GM18868 (cell line): Measurements from ENCODE around the gene ABCA6.
"Not testable (repeated sequence)": the region's sequence is repeated elsewhere in the genome, so short reads cannot be mapped to it uniquely, and the experiment has no call there.

ENCODE experiments used
- ATAC-seq: cut with Tn5 transposase; IDR thresholded peaks from one replicate; pipeline ENCODE4 v1.9.1; 2021; ENCODE audit warnings: mild to moderate bottlenecking, moderate library complexity; ENCODE audit not compliant: unreplicated experiment

ABCA6 gene

DNA sequence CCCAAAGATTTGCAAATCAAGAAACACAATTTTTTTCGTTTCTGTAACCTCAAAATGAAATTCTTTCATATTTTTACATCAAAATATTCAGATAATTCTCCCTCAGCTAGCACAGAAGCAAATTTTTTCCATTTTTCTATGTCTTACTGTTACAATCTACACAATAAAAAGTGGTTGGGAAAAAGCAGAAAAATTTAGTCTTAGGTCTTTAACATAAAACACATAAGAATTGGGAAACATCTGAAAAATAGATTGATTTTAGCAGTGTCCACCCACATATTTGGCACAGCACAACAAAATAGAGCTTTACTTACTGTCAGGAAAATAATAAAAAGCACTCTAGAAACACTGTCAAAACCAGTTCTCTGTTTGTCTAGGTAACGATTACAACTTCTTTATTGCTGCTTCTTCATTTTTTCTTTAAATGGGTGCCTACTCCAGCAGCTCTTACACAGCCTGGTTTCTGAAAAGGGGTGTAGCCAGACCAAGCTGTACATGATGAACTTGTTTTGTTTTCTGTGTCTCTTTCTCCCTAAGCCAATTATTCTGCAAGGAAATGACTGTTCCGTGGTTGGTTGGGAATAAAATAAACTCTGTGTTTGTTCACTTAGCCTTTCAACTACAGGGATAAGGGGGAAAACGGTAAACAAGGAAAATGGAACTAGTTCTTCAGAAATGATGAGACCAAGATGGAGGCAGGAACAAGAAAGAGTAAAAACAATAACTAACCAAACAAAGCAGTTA lies at the start of gene ABCA6:
Gene ABCA6, minus strand, starts transcription at position 465 of the 744 bp plus-strand sequence. CDS start 1,192 bp downstream, outside the sequence.
- no peak for ATAC-seq

DNA sequence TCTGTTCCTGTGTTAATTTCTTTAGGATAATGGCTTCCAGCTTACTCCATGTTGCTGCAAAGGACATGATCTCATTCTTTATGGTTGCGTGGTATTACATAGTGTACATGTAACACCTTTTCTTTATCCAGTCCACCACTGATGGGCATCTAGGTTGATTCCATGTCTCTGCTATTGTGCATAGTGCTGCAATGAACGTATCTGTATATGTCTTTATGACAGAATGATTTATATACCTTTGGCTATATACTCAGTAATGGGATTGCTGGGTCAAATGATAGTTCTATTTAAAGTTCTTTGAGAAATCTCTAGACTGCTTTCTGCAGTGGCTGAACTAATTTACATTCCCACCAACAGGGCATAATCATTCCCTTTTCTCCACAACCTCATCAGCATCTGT lies 47.1 kb upstream of the ABCA6 start:
- no peak for ATAC-seq

DNA sequence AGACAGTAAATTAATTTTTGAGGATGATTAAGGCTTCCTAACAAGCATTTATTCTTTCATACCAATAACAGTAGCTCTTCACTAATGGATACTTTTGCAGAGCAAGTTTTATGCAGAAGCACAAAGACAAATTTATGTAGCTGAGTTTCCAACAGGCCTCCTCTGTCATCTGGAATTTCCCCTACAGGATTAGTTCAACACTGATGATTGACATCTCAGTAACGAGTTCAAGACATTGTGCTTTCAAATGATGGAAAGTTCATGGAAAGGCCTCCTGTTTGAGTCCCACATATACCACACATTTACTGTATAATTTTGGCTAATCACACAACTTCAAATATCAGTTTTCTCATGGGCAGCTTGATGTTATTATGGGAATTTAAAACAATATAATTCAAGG lies 46.4 kb upstream of the ABCA6 start:
- no peak for ATAC-seq

DNA sequence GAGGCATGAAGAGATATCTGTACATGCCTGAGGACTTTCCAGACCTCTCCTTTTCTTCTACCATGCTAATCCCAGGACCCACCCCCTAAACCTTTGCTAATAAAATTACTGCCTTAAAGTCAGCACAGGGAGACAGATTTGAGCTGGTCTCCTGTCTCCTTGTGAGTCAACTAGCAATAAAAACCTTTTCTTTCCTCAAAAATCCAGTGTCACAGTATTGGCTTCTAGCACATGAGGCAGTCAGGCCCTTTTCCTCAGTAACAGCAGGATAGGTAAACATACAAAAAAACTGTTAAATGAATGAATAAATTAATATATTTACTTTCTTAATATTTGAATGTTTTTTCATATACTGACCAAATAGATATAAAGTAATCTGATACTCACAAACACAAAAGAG lies 45.6 kb upstream of the ABCA6 start:
- ATAC-seq, result no peak

GRCh38 chr17:69179227-69179952 lies 37.7 kb upstream of the ABCA6 start:
- ATAC-seq, result peak; percentile 63

DNA sequence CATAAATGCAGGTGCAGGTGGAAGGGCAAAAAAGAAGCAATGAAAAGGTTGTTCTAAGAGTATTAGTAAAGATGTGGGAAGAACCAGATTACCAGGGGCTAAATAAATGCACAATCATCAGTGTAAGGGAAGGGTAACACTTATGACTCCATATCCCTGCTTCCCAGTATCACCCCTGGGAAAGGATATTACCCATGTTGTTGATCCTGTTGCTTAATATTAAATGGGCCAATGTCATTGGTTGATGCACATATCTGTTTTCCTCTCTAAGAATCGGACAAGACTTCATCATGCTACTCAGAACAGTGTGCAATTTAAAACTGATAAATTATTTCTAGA lies 34.7 kb upstream of the ABCA6 start:
- ATAC-seq, result no peak

GRCh38 chr17:69175625-69176456 lies 34.1 kb upstream of the ABCA6 start:
- peak; percentile 32 for ATAC-seq

DNA sequence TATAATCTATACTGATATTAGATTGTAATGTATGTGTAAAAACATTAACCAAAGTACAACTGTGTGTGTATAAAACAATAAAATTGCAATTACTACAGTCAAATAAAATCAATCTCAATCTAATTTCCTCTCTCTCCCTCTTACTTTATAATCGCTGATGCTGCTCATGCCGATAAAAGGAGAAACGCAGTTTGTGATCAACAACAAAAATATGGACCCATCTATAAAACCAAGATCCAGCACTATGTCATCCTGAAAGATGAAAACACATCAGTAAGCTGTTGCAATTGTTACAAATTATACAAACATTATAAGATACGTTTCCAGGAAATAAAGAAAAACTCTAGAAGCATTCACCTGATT lies 33.5 kb upstream of the ABCA6 start:
- ATAC-seq, result no peak

GRCh38 chr17:69173118-69173517 lies 31.4 kb upstream of the ABCA6 start:
- ATAC-seq, result no peak

DNA sequence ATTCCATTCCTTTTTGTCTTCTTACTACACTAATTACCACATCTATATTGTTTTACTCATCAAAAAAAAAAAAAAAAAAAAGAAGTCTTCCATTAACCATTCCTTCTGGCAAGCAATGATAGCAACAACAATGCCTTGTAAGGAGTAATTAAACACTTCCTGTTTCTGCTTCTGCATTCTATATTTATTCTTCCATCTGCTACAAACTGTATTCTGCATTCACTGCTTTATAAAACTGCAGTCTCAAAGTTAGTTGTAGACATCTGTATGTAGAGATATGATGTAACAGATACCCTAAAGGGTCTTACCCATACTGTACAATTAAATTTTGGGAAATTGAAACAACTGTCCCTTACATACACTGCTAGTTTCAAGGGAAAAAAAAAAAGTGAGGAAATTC lies 28.7 kb upstream of the ABCA6 start:
- no peak for ATAC-seq

GRCh38 chr17:69168642-69169041 lies 26.9 kb upstream of the ABCA6 start:
- ATAC-seq, result not testable (repeated sequence)

- ATAC-seq, result no peak
Measured at GRCh38 chr17:69166957-69167356, 25.3 kb upstream of the ABCA6 start.

DNA sequence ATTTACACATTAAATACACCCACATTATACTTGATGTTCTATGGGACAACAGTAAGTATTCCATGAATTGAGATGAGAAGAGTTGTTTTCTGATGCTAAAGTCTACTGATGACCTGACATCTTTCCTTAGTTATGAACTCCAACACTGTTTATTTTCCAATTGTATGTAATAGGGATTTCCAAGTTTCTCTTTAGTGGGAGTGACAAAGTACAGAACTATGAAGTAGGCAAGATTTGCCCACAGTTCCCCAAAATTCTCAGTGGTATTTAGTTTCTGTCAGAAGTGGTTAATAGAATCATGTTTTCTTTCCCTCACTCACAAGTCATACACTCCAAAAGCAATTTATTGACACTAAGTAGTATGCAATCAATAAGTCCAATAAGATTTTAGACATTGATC lies 22.5 kb upstream of the ABCA6 start:
- no peak for ATAC-seq

GRCh38 chr17:69159418-69159817 lies 17.7 kb upstream of the ABCA6 start:
- ATAC-seq, result no peak

- no peak for ATAC-seq
Measured at GRCh38 chr17:69154267-69154666, 12.6 kb upstream of the ABCA6 start.

- ATAC-seq, result no peak
Measured at GRCh38 chr17:69150333-69150732, 8.6 kb upstream of the ABCA6 start.

DNA sequence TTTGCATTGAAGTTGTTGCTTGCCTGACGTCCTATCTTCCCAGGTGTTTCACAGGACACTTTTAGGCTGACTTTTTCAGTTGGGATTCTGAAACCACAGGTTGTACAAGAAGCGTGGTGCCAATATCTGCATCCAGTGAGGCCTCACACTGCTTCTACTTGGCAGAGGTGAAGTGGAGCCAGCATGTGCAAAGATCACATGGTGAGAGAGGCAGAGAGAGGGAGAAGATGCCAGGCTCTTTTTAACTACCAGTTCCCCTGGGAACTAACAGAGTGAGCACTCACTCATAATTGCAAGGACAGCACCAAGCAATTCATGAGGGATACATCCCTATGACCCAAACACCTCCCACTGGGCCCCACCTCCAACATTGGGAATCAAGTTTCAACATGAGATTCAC lies 5.8 kb upstream of the ABCA6 start:
- no peak for ATAC-seq

GRCh38 chr17:69144331-69145255 lies 2.9 kb upstream of the ABCA6 start:
- ATAC-seq, result no peak

DNA sequence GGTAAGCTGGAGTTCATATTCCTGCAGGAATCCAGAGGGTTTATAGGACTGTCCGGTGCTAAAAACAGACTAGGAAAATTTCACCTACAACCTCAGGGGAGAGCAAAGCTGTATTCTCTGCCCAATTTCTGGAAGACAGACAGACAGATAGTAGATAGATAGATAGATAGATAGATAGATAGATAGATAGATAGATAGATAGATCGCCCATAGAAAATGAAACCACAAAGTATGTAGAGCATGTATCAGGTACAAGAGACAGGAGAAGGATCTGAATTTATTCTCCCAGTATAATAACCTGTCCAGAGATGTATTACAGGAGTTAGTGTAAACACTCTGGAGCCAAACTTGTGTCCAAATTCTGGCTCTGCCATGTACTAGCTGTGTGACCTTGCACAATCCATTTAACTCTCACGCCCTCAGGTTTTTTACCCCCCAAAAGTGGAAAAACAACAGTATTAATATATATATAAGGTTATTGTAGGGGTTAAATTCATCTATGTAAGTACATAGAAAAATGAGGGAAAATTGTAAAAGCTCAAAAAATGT lies 2.1 kb upstream of the ABCA6 start:
- no peak for ATAC-seq

DNA sequence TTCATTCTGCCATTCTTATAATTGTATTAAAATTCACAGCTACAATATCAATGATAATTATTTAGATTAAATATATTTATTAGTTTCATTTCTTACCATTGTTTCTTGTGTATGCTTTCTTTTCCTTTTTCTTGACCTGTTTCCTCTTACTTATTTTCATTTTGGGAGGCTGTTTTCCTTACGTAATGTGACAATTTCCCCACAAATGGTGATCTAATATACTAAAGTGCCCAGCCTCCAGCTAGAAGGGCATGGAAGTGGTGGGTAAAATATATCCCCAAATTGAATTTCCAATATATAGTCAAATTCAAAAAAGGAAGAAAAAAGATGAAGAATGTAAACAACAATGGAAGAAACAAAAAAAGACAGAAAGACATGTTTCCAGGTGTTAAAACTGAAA lies 1.5 kb upstream of the ABCA6 start:
- ATAC-seq, result no peak
